Activated CD4-positive, alpha-beta T cell treated with anti-CD3 and anti-CD28 coated beads for 36 hours (primary cell): ENCODE measurements around the gene YBEY. TPM values are rescaled to one million over a fixed set of nuclear protein-coding genes. Genes with fewer than 3 reads are reported as not detected.
A peak's percentile ranks its signal among the peaks of the same experiment; 100 is the strongest.

Experiments used
- ATAC-seq: fragments of 200-7000 bp; cut with Tn5 transposase; one replicate; pipeline ENCODE4 v1.10.0; 2021; ENCODE audit warnings: mild to moderate bottlenecking, moderate library complexity
- CTCF ChIA-PET: fragments of 350-600 bp; sonication (Branson Sonifier 250); formaldehyde crosslinking; loops from one replicate; lab custom pipeline; 2021; ENCODE audit warnings: antibody characterized with exemption; lab: Charles Lee
- POLR2A ChIA-PET: fragments of 350-600 bp; sonication (Branson Sonifier 250); formaldehyde crosslinking; loops from one replicate; lab custom pipeline; 2021; ENCODE audit warnings: antibody characterized with exemption, inconsistent platforms; lab: Charles Lee
- DNase-seq: peaks from one replicate; pipeline ENCODE4 v3.0.0-alpha.2; 2020
- H3K27ac Mint-ChIP-seq: one replicate; pipeline ENCODE4 v1.8.0; 2021; ENCODE audit warnings: mixed read lengths
- H3K27me3 Mint-ChIP-seq: one replicate; pipeline ENCODE4 v1.8.0; 2021; ENCODE audit warnings: mixed read lengths
- H3K36me3 Mint-ChIP-seq: one replicate; pipeline ENCODE4 v1.8.0; 2021; ENCODE audit warnings: low read depth, mixed read lengths
- H3K4me1 Mint-ChIP-seq: one replicate; pipeline ENCODE4 v1.8.0; 2021; ENCODE audit warnings: mixed read lengths
- H3K4me3 Mint-ChIP-seq: one replicate; pipeline ENCODE4 v1.8.0; 2021; ENCODE audit warnings: mild to moderate bottlenecking, moderate library complexity, mixed read lengths
- H3K9me3 Mint-ChIP-seq: one replicate; pipeline ENCODE4 v1.8.0; 2021; ENCODE audit warnings: low read depth, mixed read lengths
- intact Hi-C, 2 experiments: fragments of 100-400 bp; cut with DNase I in 1 of 2; cut with micrococcal nuclease in 1 of 2; formaldehyde crosslinking; loops; one replicate each; pipeline versions ENCODE4 v1.14.2 to v1.15.1; 2022 to 2024; cut with DNase I, micrococcal nuclease
- total RNA-seq, 2 experiments: library from RNA; stranded (reverse); gene quantifications; one replicate each; pipeline ENCODE4 v1.2.3, GENCODE V29; 2021

YBEY gene
- total RNA-seq, 2 experiments from 2014 or later = 16.9 to 20.6 TPM

- peaks cover 29% of the 10 kb centered on the region for H3K4me1 Mint-ChIP-seq
- H3K27ac Mint-ChIP-seq = peak overlapping the region; percentile 94
- H3K36me3 Mint-ChIP-seq = peaks cover 39% of the 10 kb centered on the region
- ChIA-PET POLR2A (interaction anchor here (0.6 to 0.9 kb wide), 3 partner anchors 37 to 93 kb away, joined by 3 to 7 read pairs (median 4); partner anchors contain the start of genes MCM3AP and YBEY), CTCF (interaction anchor here (0.7 kb wide), 1 partner anchor 97 kb away, joined by 3 read pairs; no protein-coding TSS in a partner anchor)
- ATAC-seq = no peak
- intact Hi-C loops = loop anchor here (2.0 to 10.0 kb wide), 6 partner anchors 36 to 1250 kb away; partner anchors contain the start of genes ADARB1 (in 1 of the 2), DIP2A (in 1 of the 2), LSS (in 1 of the 2) and SLC19A1 (in 1 of the 2)
- no peaks in the 10 kb centered on the region for H3K9me3 Mint-ChIP-seq
- DNase-seq = peak; percentile 51
- H3K4me3 Mint-ChIP-seq = peak overlapping the region; percentile 95
- H3K27me3 Mint-ChIP-seq = no peaks in the 10 kb centered on the region
Measured at GRCh38 chr21:46322351-46323226, 36.4 kb downstream of the YBEY start.

GRCh38 chr21:46323227-46323709 lies 37.1 kb downstream of the YBEY start:
- CTCF ChIA-PET = interaction anchor here (0.7 kb wide), 1 partner anchor 98 kb away, joined by 3 read pairs; no protein-coding TSS in a partner anchor
- ATAC-seq = no peak

DNA sequence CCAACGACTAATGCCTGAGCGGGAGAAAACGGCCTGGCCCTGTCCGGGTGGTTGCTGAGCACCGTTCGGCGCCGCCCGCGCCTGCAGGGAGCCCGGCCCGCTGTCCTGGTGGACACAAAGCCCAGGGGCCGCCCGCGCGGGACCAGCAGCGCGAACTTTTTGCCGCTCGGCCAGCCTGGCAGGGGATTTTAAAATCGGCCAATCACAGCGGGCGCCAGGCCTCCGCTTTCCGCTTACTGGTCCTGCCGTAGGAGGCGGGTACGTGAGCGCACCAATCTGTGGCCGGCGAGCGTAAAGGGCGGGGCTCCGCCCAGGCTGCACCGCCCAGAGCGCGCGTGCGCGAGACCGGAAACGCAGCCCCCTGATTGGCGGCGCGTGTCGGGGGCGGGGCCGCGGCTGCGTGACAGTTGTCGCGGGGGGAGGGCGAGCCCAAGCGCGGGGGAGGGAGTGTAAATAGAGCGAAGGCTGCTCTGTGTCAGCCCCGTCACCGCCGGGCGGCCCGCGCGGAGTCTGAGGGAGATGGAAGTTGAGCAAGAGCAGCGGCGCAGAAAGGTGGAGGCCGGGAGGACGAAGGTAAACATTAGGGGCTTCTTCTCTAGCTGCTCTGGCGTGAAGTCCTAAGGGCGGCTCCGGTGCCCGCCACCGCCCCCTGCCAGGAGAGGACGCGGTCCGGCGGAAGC lies 37.7 kb downstream of the YBEY start, which contains the start of the genes C21orf58 and PCNT:
C21orf58 (minus strand) TSS at position 161 of the 680 bp plus-strand sequence. CDS start 1,132 bp downstream, outside the sequence.
PCNT (plus strand) TSS at position 447 of the 680 bp plus-strand sequence; CDS start at position 520, 73 bp downstream.
- ChIA-PET POLR2A (no interaction called here), CTCF (no interaction called here)
- Mint-ChIP-seq H3K4me3 (peak within 1 kb of the TSS; percentile 95), H3K9me3 (no peaks in the 10 kb centered on the region), H3K36me3 (peaks cover 47% of the 10 kb centered on the region), H3K27ac (peak within 1 kb of the TSS; percentile 94), H3K27me3 (no peaks in the 10 kb centered on the region), H3K4me1 (peaks cover 30% of the 10 kb centered on the region)
- peak; percentile 88 for ATAC-seq
- intact Hi-C loops = loop anchor here (1.0 to 10.0 kb wide), 15 partner anchors 37 to 1252 kb away; partner anchors contain the start of genes DIP2A (in 2 of the 2), LSS (in 2 of the 2), YBEY (in 2 of the 2) and ADARB1 (in 1 of the 2)
- DNase-seq = peak; percentile 98

More at GRCh38 chr21:46323227-46323709, 37.1 kb downstream of the YBEY start:
- H3K27ac Mint-ChIP-seq = peak overlapping the region; percentile 94
- intact Hi-C loops = loop anchor here (2.0 to 10.0 kb wide), 6 partner anchors 36 to 1251 kb away; partner anchors contain the start of genes ADARB1 (in 1 of the 2), DIP2A (in 1 of the 2), LSS (in 1 of the 2) and SLC19A1 (in 1 of the 2)
- no peaks in the 10 kb centered on the region for H3K9me3 Mint-ChIP-seq
- POLR2A ChIA-PET = interaction anchor here (0.6 to 0.9 kb wide), 3 partner anchors 38 to 94 kb away, joined by 3 to 7 read pairs (median 4); partner anchors contain the start of genes MCM3AP and YBEY
- H3K4me1 Mint-ChIP-seq = peaks cover 30% of the 10 kb centered on the region
- no peaks in the 10 kb centered on the region for H3K27me3 Mint-ChIP-seq
- H3K36me3 Mint-ChIP-seq = peaks cover 44% of the 10 kb centered on the region
- peak overlapping the region; percentile 95 for H3K4me3 Mint-ChIP-seq
- DNase-seq = no peak

DNA sequence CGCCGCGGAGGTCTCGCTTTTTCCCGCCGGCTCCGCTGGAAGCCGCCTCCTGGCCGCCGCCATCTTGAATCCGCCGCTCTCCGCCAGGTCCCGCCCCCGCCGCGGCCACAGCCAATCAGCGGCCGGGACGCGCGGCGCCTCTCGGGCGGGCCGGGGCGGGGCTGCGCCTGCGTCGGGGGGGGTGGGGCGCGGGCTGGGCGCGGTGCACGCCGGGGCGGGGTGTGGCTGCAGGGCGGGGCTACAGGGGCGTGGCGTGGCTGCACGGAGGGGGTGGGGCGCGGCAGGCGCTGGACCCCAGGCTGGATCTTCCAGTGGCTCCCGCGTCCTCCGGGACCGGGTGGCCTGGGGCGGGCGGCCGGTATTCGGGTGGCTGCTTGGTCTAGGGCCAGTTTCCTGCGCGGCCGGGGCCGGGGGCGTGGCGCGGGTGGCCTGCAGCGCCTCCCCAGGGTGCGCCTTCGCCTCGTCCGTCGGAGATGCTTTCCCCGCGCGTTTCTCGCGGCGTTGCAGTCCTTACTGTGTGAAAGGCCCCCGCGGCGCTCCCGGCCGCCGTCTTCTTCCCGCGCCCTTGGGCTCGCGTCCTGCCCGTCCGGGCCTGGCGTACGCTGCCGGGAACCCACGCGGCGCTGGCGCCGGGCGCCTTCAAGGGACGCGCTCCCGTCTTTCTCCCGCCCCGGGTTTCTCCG lies 38.4 kb downstream of the YBEY start:
- CTCF ChIA-PET = interaction anchor here (1.6 to 1.8 kb wide), 2 partner anchors 49 to 315 kb away, joined by 4 to 5 read pairs; no protein-coding TSS in a partner anchor
- Mint-ChIP-seq H3K36me3 (peaks cover 51% of the 10 kb centered on the region), H3K27ac (peak overlapping the region; percentile 94), H3K4me1 (peaks cover 30% of the 10 kb centered on the region), H3K27me3 (no peaks in the 10 kb centered on the region), H3K9me3 (no peaks in the 10 kb centered on the region), H3K4me3 (peak overlapping the region; percentile 95)
- intact Hi-C loops = loop anchor here (1.0 to 10.0 kb wide), 14 partner anchors 38 to 1252 kb away; partner anchors contain the start of genes DIP2A (in 2 of the 2), LSS (in 2 of the 2), ADARB1 (in 1 of the 2) and COL6A1 (in 1 of the 2)
- peak; percentile 94 for DNase-seq
- POLR2A ChIA-PET = no interaction called here
- peak; percentile 79 for ATAC-seq

DNA sequence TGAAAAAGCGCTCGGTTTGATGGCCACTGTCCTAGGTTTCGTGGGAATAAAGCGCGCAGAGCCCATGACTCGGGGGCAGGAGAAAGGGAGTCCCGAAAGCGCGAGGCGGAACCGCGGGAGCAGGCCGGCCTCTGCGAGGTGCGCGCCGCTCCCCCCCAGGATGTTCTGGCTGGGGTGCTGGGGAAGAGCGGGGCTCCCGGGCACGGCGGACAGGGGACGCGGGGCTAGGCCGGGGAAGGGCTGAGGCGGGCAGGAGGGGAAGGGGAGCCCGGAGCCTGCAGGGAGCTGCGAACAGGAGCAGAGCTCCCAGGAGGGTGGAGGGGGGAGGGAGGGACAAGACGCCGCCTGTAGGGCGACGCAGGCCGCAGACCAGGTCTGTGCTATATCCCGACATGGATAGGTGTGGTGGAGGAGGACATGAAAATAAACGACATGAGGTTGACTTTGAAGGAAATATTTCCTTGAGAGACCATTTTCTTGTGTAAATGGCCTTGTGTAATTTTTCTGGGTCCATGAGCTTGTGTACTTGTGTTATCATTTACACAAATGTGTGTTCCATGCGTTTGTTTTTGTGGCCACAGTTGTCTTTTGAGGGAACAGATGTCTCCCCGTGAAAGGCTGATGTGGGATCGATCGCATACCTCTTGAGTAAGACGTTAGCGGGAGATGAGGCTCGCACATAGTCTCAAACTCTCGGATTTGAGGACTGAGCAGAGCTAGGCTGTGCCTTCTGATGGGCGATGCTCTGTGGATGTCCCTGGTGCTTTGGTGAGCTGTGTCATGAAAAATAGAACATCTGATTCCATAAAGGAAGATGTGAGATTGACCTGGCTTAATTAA lies 39.2 kb downstream of the YBEY start:
- H3K9me3 Mint-ChIP-seq = no peaks in the 10 kb centered on the region
- H3K27me3 Mint-ChIP-seq = no peaks in the 10 kb centered on the region
- peaks cover 50% of the 10 kb centered on the region for H3K36me3 Mint-ChIP-seq
- CTCF ChIA-PET = interaction anchor here (0.8 to 1.8 kb wide), 7 partner anchors 9 to 314 kb away, joined by 4 to 5 read pairs (median 4); no protein-coding TSS in a partner anchor
- H3K4me1 Mint-ChIP-seq = peaks cover 29% of the 10 kb centered on the region
- intact Hi-C loops = loop anchor here (2.0 to 10.0 kb wide), 3 partner anchors 100 to 352 kb away; partner anchors contain the start of genes DIP2A (in 1 of the 2) and LSS (in 1 of the 2)
- DNase-seq = peak; percentile 67
- H3K27ac Mint-ChIP-seq = peak overlapping the region; percentile 83
- H3K4me3 Mint-ChIP-seq = peak overlapping the region; percentile 95
- POLR2A ChIA-PET = interaction anchor here (0.6 to 1.0 kb wide), 2 partner anchors 9 to 132 kb away, joined by 3 read pairs; no protein-coding TSS in a partner anchor
- ATAC-seq = no peak

DNA sequence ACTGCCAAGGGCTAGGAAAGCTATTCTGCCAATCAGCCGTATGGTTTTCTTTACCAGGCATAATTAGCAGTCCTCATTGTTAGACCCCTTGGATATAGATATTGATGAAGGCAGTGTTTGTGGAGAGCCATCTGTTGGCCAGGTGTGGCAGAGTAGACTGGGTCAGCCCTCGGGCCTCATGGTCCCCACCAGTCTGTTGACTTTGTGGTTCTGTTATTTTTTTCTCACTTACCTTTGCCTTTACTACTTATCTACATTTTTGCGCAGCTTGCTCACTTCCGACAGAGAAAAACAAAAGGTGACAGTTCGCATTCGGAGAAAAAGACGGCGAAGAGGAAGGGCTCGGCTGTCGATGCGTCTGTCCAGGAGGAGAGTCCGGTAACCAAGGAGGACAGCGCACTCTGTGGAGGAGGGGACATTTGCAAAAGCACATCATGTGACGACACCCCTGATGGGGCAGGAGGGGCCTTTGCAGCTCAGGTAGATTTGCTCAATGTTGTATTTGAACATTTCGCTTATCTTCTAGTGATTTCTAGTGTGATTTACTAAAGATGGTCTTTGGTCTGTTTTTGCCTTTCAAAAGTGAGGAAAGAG lies 40.1 kb downstream of the YBEY start:
- H3K27me3 Mint-ChIP-seq = no peaks in the 10 kb centered on the region
- POLR2A ChIA-PET = interaction anchor here (1.0 kb wide), 1 partner anchor 132 kb away, joined by 3 read pairs; no protein-coding TSS in a partner anchor
- no peak for DNase-seq
- H3K4me3 Mint-ChIP-seq = peak overlapping the region; percentile 95
- CTCF ChIA-PET = interaction anchor here (0.6 to 1.8 kb wide), 8 partner anchors 8 to 314 kb away, joined by 3 to 5 read pairs (median 4); no protein-coding TSS in a partner anchor
- H3K4me1 Mint-ChIP-seq = peaks cover 22% of the 10 kb centered on the region
- intact Hi-C loops = loop anchor here in 1 of 2 experiments (10.0 kb wide), 2 partner anchors 101 to 129 kb away; partner anchors contain the start of genes DIP2A and LSS
- peaks cover 48% of the 10 kb centered on the region for H3K36me3 Mint-ChIP-seq
- no peak overlapping the region for H3K27ac Mint-ChIP-seq
- no peaks in the 10 kb centered on the region for H3K9me3 Mint-ChIP-seq
- no peak for ATAC-seq

- ATAC-seq (no peak), DNase-seq (no peak)
- intact Hi-C loops = loop anchor here in 1 of 2 experiments (10.0 kb wide), 2 partner anchors 103 to 127 kb away; partner anchors contain the start of genes DIP2A and LSS
- no peaks in the 10 kb centered on the region for H3K27me3 Mint-ChIP-seq
- CTCF ChIA-PET = no interaction called here
- H3K36me3 Mint-ChIP-seq = peaks cover 43% of the 10 kb centered on the region
- H3K4me1 Mint-ChIP-seq = peaks cover 13% of the 10 kb centered on the region
- H3K4me3 Mint-ChIP-seq = no peak overlapping the region
- no peak overlapping the region for H3K27ac Mint-ChIP-seq
- POLR2A ChIA-PET = no interaction called here
- H3K9me3 Mint-ChIP-seq = no peaks in the 10 kb centered on the region
Measured at GRCh38 chr21:46327711-46328110, 41.6 kb downstream of the YBEY start.

DNA sequence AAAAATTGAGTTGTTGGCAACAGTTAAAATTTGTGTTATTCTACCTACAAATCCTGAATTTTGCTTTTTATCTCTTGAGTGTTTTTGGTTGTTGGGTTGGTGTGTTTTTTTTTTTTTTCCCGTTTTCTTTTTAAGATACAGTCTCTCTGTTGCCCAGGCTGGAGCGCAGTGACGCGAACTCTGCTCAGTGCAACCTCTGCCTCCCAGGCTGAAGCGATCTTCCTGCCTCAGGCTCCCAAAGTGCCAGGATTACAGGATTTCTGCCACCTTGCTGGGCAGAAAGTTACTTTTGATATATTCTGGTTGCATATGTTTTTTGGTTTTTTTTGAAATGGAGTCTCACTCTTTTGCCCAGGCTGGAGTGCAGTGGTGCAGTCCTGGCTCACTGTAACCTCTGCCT lies 42.0 kb downstream of the YBEY start:
- Mint-ChIP-seq H3K4me1 (peaks cover 13% of the 10 kb centered on the region), H3K4me3 (no peak overlapping the region), H3K27ac (no peak overlapping the region), H3K36me3 (peaks cover 38% of the 10 kb centered on the region), H3K27me3 (no peaks in the 10 kb centered on the region), H3K9me3 (no peaks in the 10 kb centered on the region)
- DNase-seq = no peak
- ChIA-PET CTCF (no interaction called here), POLR2A (no interaction called here)
- intact Hi-C loops = loop anchor here in 1 of 2 experiments (10.0 kb wide), 2 partner anchors 103 to 127 kb away; partner anchors contain the start of genes DIP2A and LSS
- no peak for ATAC-seq

DNA sequence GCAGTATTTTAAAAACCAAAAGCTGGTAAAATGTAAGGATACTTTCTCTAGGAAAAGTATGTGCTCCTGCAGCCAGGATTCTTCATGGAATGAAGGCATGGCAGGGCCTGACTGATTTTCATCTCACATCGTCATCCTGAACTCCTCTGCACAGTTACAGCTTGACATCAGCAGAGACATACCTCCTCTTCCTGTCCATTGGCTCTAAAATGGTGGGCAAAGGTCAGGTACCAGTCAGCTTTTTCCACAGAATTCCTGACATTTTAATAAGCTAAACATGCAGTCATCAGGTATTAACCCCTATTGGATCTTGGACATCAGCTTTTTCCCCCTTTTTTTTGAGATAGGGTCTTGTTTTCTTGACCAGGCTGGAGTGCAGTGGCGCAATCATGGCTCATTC lies 43.7 kb downstream of the YBEY start:
- Mint-ChIP-seq H3K9me3 (no peaks in the 10 kb centered on the region), H3K27me3 (no peaks in the 10 kb centered on the region), H3K27ac (no peak overlapping the region), H3K4me1 (peaks cover 13% of the 10 kb centered on the region), H3K4me3 (no peak overlapping the region), H3K36me3 (peaks cover 41% of the 10 kb centered on the region)
- no peak for DNase-seq
- no peak for ATAC-seq
- ChIA-PET CTCF (no interaction called here), POLR2A (interaction anchor here (0.7 kb wide), 1 partner anchor 614 kb away, joined by 4 read pairs; no protein-coding TSS in a partner anchor)
- intact Hi-C loops = loop anchor here in 1 of 2 experiments (10.0 kb wide), 2 partner anchors 105 to 125 kb away; partner anchors contain the start of genes DIP2A and LSS
